Activated naive CD4-positive, alpha-beta T cell treated with anti-CD3 and anti-CD28 coated beads, Interleukin-2, amount 50 U/mL, for 16 hours (primary cell): Measurements from ENCODE around the gene PSMA6.
A peak's percentile ranks its signal among the peaks of the same experiment; 100 is the strongest.
"Not testable (repeated sequence)": the region's sequence is repeated elsewhere in the genome, so short reads cannot be mapped to it uniquely, and the experiment has no call there.

Experiments used
- DNase-seq: peaks from one replicate; pipeline ENCODE4 v3.0.0-alpha.2; 2020

Gene PSMA6

DNA sequence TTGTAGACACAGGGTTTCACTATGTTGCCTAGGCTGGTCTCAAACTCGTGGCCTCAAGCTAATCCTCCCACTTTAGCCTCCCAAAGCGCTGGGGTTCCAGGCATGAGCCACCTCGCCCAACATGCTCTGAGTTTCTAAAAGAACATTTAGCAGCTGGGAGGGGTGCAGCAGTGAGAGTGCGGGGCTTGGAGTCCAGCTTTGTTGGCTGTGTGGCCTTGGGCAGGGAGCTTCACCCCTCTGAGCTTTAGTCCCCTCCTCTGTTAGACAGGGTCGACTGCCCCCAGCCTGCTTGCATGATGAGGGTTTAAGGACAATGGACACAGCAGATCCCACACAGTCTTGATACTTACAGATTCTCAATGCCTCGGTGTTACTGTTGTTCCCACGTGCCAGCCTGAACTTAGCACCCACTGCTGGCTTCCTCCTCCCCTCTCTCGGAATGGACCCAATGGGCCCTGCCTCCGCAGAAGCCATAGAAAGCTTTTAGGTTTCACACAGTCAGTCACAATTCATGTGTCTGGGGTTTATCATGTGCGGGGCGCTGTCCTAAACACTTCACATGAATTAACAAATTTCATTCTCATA is 54.6 kb downstream of the PSMA6 start:
- no peak for DNase-seq

- no peak for DNase-seq
Measured at GRCh38 chr14:35347323-35348043, 55.3 kb downstream of the PSMA6 start.

- not testable (repeated sequence) for DNase-seq
Measured at GRCh38 chr14:35348044-35348380, 55.8 kb downstream of the PSMA6 start.

DNA sequence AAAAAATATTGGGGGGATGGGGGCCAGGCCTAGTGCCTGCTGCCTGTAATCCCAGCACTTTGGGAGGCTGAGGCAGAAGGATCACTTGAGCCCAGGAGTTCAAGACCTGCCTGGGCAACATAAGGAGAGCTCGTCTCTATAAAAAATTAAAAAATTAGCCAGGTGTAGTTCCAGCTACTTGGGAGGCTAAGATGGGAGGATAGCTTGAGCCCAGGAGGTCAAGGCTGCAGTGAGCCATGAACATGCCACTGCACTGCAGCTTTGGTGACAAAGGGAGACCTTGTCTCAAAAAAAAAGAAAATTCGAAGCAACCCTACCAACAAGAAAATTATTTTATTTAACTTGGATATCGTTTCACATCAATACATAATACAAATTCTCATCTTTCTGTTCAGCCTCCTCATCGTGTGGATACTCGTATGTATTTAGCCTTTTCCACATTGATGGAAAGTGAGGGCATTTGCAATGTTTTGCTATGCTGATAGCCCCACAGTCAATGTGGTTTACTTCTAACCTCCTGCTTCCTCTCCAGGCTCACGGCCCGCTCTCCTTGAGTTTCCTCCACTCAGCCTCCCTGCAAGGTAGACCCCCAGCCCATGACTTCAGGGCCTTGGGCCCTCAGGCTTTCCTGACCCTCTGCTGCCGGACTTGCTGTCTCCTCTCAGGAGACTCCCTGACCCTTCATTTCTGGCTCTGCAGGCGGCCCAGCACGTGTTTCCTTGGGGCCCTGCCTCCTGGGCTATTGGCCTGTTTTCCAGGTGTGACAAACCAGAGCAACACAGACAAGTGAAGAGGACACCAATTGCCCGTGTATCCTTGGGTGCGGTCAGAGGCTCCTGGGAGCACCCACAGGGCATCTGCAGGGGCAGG is 57.5 kb downstream of the PSMA6 start:
- DNase-seq, result no peak

DNA sequence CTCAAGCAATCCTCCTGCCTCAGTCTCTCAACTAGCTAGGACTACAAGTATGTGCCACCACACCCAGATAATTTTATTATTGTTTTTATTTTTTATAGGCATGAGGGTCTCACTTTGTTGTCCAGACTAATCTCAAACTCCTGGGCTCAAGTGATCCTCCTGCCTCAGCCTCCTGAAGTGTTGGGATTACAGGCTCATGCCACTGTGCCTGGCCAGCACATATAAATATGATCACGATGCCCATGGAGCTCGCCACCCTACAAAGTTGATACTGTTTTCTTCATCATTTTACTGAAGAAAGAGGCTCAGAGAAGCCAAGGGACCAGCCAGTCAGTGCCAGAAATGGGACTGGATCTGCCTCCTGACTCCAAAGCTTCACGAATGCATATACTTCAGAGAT is 59.3 kb downstream of the PSMA6 start:
- no peak for DNase-seq

DNA sequence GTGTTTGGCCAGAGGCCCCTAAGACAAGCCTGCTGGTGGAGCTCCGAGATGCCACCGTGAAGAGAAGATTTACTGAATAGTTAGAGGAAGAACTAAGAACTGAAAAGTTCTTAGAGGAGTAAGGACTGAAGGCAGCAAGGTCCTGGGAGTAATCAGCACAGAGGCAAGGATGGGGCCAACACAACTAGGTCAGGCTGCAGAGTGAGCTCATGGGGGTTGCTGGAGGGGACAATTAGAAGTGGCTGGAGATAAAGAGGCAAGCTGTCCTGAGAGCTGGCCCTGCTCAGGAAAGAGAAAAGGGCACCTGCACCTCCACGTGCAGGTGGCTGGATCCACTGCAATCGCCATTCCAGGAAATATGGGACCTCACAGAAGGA is 59.7 kb downstream of the PSMA6 start:
- DNase-seq, result no peak

- no peak for DNase-seq
Measured at GRCh38 chr14:35352274-35353233, 60.4 kb downstream of the PSMA6 start.

DNA sequence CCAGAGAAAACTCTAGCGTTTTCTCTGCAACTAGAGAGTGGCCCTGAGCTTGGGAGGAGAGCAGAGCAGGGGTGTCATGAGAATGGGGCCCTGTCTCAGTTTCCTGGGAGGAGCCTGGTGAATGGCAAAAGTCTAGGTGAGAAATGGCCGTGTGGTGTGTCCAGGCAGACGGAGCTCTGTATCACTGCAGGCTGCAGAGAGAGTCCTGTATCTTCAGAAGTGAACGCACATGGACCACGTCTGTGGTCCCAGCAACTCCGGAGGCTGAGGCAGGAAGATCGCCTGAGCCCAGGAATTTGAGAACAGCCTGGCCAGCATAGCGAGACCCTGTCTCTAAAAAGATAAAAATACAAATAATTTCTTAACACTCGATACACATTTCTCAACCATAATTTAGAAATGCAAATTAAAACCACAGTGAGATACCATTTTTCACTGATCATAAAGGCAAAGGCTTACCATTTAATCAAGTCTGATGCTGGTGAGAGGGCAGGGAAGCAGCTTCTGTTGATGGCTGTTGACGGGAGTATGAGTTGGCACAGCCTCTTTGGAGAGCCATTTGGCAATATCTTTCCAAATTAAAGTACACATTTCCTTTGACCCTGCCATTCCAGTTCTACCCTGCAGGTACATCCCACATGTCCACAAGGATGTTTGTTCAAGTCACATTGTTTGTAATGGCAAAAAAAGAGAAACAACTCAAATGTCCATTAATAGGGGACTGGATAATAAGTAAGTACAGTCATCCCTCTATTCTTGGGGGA is 61.4 kb downstream of the PSMA6 start:
- DNase-seq, result no peak

DNA sequence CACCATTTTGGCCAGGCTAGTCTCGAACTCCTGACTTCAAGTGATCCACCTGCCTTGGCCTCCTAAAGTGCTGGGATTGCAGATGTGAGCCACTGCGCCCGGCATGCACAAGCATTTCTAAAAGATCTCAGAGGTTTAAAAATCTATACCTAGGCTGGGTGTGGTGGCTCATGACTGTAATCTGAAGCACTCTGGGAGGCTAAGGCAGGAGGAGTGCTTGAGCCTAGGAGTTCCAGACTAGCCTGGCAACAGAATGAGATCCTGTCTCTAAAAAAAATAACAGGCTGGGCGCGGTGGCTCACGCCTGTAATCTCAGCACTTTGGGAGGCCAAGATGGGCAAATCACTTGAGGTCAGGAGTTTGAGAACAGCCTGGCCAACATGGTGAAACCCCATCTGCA is 63.1 kb downstream of the PSMA6 start:
- DNase-seq, result not testable (repeated sequence)

DNA sequence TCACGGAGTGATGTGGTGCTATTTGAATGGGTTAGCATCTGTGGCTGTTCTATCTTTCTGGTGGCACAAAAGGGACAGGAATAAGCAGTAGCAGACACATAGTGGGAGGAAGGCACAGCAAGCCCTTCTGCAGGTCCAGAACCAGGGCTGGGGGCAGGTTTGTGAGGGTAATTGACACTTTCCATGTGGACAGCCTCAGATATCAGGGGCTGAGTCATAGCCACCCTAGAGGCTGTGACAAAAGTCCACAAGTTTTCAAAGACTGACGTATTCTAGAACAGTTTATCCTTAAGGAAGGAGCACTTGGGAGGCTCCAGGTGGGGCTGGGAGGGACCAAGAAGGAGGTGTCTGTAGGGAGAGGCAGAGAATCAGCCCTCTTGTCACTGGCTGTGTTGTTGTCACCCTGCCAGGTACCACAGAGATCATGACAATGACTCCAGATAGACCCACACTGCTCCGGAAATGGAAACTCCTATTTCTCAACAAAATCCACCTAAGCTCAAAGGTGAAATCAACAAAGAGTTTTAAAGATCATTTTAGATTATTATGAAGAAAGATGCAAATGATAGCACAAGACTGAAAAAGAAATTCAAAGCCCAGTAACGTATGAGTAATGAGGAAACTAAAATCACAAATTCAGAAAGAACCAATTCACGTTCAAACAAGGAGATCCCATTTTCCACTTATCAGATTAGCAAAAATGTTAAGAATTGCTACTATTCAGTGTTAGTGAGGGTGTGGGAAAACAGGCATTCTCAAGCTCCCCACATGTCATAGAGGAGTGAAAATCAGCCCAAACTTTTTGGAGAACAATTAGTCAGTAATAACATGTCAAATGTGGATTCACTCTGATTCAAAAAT is 64.0 kb downstream of the PSMA6 start:
- peak; percentile 60 for DNase-seq

DNA sequence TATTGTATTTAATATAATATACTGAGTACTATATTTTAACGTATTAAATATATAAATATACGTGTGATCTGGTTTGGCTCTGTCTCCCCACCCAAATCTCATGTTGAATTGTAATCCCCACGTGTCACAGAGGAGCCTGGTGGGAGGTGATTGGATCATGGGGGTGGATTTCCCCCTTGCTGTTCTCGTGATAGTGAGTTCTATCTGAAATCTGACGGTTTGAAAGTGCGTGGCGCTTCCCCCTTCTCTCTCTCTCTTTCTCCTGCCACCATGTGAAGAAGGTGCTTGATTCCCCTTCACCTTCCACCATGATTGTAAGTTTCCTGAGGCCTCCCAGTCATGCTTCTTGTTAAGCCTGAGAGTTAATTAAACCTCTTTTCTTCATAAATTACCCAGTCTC is 67.5 kb downstream of the PSMA6 start:
- not testable (repeated sequence) for DNase-seq

DNA sequence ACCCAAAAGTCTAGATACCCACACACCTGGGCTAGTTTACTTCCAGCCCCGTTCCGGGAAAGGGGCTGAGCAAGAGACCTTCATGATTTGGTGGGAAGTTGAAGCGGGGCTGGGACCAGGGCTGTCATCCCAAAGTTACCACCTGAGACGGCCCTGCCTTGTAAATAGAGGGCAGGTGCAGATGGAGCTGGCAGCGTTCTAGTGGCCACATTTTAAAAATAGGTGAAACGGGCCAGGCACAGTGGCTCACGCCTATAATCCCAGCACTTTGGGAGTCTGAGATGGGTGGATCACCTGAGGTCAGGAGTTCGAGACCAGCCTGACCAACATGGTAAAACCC is 68.9 kb downstream of the PSMA6 start:
- DNase-seq, result no peak

DNA sequence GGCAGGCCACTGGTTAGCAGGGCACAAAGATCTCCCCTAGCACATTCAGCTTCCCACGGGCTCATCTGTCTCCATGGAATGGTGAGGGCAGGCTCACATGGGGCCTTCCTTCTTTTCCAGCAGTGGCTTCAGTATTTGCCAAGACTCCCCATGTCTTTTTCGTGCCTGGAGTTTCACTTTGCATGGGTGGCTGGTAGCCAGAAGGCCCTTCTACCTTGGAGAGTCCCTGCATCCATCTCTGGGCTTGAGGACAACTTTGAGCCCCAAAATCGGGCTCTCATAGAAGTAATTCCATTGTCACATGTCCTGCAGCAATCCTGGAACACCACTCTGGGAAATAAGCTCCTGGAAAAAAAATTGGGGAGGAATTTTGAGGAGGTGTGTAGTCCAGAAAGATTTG is 70.3 kb downstream of the PSMA6 start:
- DNase-seq, result no peak

DNA sequence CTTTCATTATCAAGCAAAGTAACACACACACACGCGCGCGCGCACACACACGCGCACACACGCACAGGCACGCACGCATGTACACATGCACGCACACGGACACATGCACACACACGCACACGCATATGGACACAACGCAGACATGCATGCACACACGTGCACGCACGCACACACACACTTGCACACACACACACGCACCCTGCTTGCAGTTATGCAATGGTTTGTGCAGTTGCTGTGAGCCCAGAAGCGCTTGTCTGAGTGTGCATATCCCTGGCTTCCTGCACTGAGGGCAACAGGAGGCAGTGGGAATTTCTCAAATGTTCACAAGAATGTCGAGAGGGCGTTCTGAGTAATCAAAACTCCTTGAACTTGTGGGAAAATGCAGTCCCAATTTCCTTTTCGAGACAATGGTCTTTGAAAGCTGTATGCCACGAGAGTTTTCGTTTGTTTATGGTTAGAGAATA is 70.8 kb downstream of the PSMA6 start:
- no peak for DNase-seq

DNA sequence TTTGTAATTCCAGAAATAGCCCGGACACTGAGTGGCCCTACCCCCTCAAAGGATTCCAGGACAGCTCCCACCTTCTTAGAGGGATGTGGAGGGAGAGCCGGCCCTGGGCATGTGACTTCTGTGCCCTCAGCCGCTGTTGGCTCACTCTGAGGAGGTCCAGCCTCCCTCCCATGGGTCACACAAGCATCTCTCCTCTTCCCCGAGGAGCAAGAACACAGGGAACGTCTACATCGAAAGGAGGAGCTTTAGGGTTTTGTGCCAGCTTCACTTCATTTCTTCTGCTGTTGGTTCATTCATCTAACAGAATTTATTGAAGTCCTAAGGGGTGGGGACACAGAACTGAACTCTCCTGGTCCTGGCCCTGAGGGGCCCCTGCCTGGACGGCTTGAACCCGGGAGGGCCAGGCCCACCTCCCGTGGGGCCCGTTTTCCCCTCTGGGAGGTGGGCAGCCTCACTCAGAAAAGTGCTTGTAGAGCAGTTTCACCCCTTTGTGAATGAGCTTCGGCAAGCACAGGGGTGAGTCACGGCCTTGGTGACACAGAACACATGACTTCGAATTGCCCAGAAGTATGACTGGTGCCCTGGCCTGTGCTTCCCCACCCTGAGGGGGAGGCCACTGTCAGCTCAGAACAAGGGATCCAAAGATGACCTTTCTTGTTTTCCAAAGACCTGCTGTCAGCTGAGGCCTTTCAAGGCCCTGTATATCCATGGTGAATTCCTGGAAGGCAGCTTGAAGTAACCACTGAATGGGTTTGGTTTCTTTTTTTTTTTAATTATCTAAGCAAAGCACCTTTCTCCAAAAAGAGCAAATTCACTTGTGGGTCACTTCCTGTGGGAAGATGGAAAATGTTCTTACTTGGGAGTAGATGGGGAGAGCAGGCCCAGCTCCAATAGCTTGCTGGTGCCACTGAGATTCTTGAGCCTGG is 73.2 kb downstream of the PSMA6 start:
- DNase-seq, result peak; percentile 79

- DNase-seq, result no peak
Measured at GRCh38 chr14:35366056-35366451, 73.9 kb downstream of the PSMA6 start.

DNA sequence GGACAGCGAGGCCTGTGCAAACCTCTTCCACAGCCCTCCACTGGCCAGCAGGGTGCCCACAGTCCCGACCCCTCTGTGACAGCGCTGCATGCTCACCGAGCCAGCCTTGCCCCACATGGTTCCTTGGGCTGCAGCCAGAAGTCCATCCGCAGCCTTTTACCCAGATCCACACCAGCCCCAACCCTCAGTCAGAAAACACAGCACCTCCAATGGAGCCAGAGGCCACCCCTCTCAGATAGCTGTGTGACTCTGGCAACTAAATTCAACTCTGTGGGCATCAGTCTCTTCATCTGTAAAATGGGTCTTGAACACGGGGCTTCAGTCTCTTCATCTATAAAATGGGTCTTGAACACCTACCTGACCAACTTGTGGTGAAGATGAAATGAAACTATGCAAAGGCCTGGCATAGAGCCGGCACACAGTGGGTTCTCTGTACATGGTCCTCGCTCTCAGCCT is 74.4 kb downstream of the PSMA6 start:
- no peak for DNase-seq

DNA sequence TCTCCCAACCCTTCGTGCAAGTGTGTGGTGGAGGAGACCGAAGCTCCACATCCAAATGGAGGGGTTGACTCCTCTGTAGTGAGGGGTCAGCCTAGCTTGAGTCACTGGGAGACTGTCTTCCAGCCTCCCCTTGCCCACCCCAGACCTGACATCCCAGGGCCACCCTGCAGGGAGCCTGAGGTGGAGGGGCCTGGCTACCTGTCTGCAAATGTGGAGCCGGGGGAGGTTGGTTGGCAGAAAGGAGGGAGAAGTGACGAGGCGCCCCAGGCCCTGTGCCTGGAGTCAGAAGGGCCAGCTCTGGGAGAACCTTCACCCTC is 74.8 kb downstream of the PSMA6 start:
- DNase-seq, result no peak
